ENCODE data around the gene SRPK3.
"Not testable (repeated sequence)": the region's sequence is repeated elsewhere in the genome, so short reads cannot be mapped to it uniquely, and the experiment has no call there.

SRPK3 gene

GRCh38 chrX:153780678-153781427 lies at the start of gene SRPK3:
TSS of gene SRPK3 (plus strand) at chrX:153781041. CDS start at chrX:153781087, 46 bp downstream.
- DNase-seq (ENCODE audit: low read depth, low spot score): no peak

- DNase-seq (ENCODE audit: low read depth, low spot score): no peak
Measured at GRCh38 chrX:153731117-153731844, 49.6 kb upstream of the SRPK3 start.

- no peak for DNase-seq (ENCODE audit: low read depth, low spot score)
Measured at GRCh38 chrX:153731845-153732215, 49.0 kb upstream of the SRPK3 start.

GRCh38 chrX:153732401-153732800 lies 48.4 kb upstream of the SRPK3 start:
- no peak for DNase-seq (ENCODE audit: low read depth, low spot score)

GRCh38 chrX:153733651-153734240 lies 47.1 kb upstream of the SRPK3 start:
- DNase-seq (ENCODE audit: low read depth, low spot score): no peak

- no peak for DNase-seq (ENCODE audit: low read depth, low spot score)
Measured at GRCh38 chrX:153734871-153735270, 46.0 kb upstream of the SRPK3 start.

GRCh38 chrX:153735274-153735673 lies 45.6 kb upstream of the SRPK3 start:
- no peak for DNase-seq (ENCODE audit: low read depth, low spot score)

- DNase-seq (ENCODE audit: low read depth, low spot score): no peak
Measured at GRCh38 chrX:153736071-153736820, 44.6 kb upstream of the SRPK3 start.

- DNase-seq (ENCODE audit: low read depth, low spot score): no peak
Measured at GRCh38 chrX:153736871-153737441, 43.9 kb upstream of the SRPK3 start.

- no peak for DNase-seq (ENCODE audit: low read depth, low spot score)
Measured at GRCh38 chrX:153738056-153738605, 42.7 kb upstream of the SRPK3 start.

- DNase-seq (ENCODE audit: low read depth, low spot score): no peak
Measured at GRCh38 chrX:153739754-153740486, 40.9 kb upstream of the SRPK3 start.

GRCh38 chrX:153740631-153741222 lies 40.1 kb upstream of the SRPK3 start:
- no peak for DNase-seq (ENCODE audit: low read depth, low spot score)

GRCh38 chrX:153741446-153741845 lies 39.4 kb upstream of the SRPK3 start:
- DNase-seq (ENCODE audit: low read depth, low spot score): no peak

- DNase-seq (ENCODE audit: low read depth, low spot score): not testable (repeated sequence)
Measured at GRCh38 chrX:153742111-153742510, 38.7 kb upstream of the SRPK3 start.

GRCh38 chrX:153742796-153743467 lies 37.9 kb upstream of the SRPK3 start:
- DNase-seq (ENCODE audit: low read depth, low spot score): not testable (repeated sequence)

- DNase-seq (ENCODE audit: low read depth, low spot score): not testable (repeated sequence)
Measured at GRCh38 chrX:153743468-153744209, 37.2 kb upstream of the SRPK3 start.

- DNase-seq (ENCODE audit: low read depth, low spot score): no peak
Measured at GRCh38 chrX:153744210-153745066, 36.4 kb upstream of the SRPK3 start.

- DNase-seq (ENCODE audit: low read depth, low spot score): not testable (repeated sequence)
Measured at GRCh38 chrX:153745067-153745433, 35.8 kb upstream of the SRPK3 start.

Data from activated naive CD8-positive, alpha-beta T cell treated with anti-CD3 and anti-CD28 coated beads, Interleukin-2, amount 50 U/mL, for 16 hours (primary cell).